ENCODE measurements around the gene TMEM223. TPM values are rescaled to one million over a fixed set of nuclear protein-coding genes. Genes with fewer than 3 reads are reported as not detected.
A peak's percentile ranks its signal among the peaks of the same experiment; 100 is the strongest.
"Not testable (repeated sequence)": the region's sequence is repeated elsewhere in the genome, so short reads cannot be mapped to it uniquely, and the experiment has no call there.

TMEM223 gene
- total RNA-seq, 2 experiments from 2014 or later: 6.2 to 8.7 TPM

- Mint-ChIP-seq H3K9me3 (no peaks in the 10 kb centered on the region), H3K27ac (no peak overlapping the region), H3K36me3 (ENCODE audit: low read depth) (peaks cover 22% of the 10 kb centered on the region), H3K4me3 (peak overlapping the region; percentile 63), H3K4me1 (ENCODE audit: low read depth) (peaks cover 37% of the 10 kb centered on the region), H3K27me3 (no peaks in the 10 kb centered on the region)
- ATAC-seq (ENCODE audit: poor library complexity): no peak
- H3K36me3 ChIP-seq (ENCODE audit: insufficient read depth, low read length): peaks cover 25% of the 10 kb centered on the region
- ChIA-PET POLR2A (interaction anchor here (2.2 to 5.6 kb wide), 11 partner anchors 9 to 153 kb away, joined by 8 to 228 read pairs (median 37); partner anchors contain the start of genes C11orf98, CSKMT, HNRNPUL2 and POLR2G), CTCF (interaction anchor here (0.5 kb wide), 1 partner anchor 129 kb away, joined by 3 read pairs; no protein-coding TSS in a partner anchor)
- H3K4me1 ChIP-seq (ENCODE audit: insufficient read depth, low read length): peaks cover 41% of the 10 kb centered on the region
- no peak overlapping the region for H3K27ac ChIP-seq (ENCODE audit: low read depth in 1 of 2, low read length in 2 of 2)
- no peak for DNase-seq
- H3K27me3 ChIP-seq (ENCODE audit: control insufficient read depth in 1 of 2, insufficient read depth in 2 of 2, low read length in 2 of 2): no peaks in the 10 kb centered on the region
- no peaks in the 10 kb centered on the region for H3K9me3 ChIP-seq (ENCODE audit: control insufficient read depth in 1 of 2, insufficient read depth in 1 of 2, low read length in 2 of 2)
- intact Hi-C loops (cut with DNase I, micrococcal nuclease): loop anchor here in 1 of 2 experiments (5.0 kb wide), 2 partner anchors 35 to 90 kb away; partner anchors contain the start of gene TMEM179B
- TF ChIP-seq CTCF (IDR thresholded peaks at IDR 0.05): no peak
- H3K4me3 ChIP-seq (ENCODE audit: low read length): no peak overlapping the region
Observed at GRCh38 chr11:62752177-62752785, 39.5 kb downstream of the TMEM223 start.

GRCh38 chr11:62749931-62750330 is 41.9 kb downstream of the TMEM223 start:
- not testable (repeated sequence) for H3K9me3 Mint-ChIP-seq; H3K27ac ChIP-seq (ENCODE audit: low read depth in 1 of 2, low read length in 2 of 2); H3K27me3 ChIP-seq (ENCODE audit: control insufficient read depth in 1 of 2, insufficient read depth in 2 of 2, low read length in 2 of 2); H3K4me3 Mint-ChIP-seq; H3K27me3 Mint-ChIP-seq; H3K27ac Mint-ChIP-seq; H3K9me3 ChIP-seq (ENCODE audit: control insufficient read depth in 1 of 2, insufficient read depth in 1 of 2, low read length in 2 of 2); ATAC-seq (ENCODE audit: poor library complexity); H3K4me3 ChIP-seq (ENCODE audit: low read length); DNase-seq
- peaks cover 22% of the 10 kb centered on the region for H3K36me3 Mint-ChIP-seq (ENCODE audit: low read depth)
- intact Hi-C loops (cut with DNase I, micrococcal nuclease): loop anchor here in 1 of 2 experiments (5.0 kb wide), 2 partner anchors 37 to 92 kb away; partner anchors contain the start of gene TMEM179B
- POLR2A ChIA-PET: interaction anchor here (1.0 to 5.6 kb wide), 5 partner anchors 12 to 82 kb away, joined by 3 to 32 read pairs (median 4); partner anchors contain the start of genes HNRNPUL2, POLR2G, STX5 and TTC9C
- H3K4me1 ChIP-seq (ENCODE audit: insufficient read depth, low read length): peaks cover 41% of the 10 kb centered on the region
- CTCF ChIA-PET: interaction anchor here (0.6 kb wide), 1 partner anchor 38 kb away, joined by 3 read pairs; no protein-coding TSS in a partner anchor
- H3K4me1 Mint-ChIP-seq (ENCODE audit: low read depth): peaks cover 37% of the 10 kb centered on the region
- peaks cover 25% of the 10 kb centered on the region for H3K36me3 ChIP-seq (ENCODE audit: insufficient read depth, low read length)

- Mint-ChIP-seq H3K4me3 (no peak overlapping the region), H3K36me3 (ENCODE audit: low read depth) (peaks cover 13% of the 10 kb centered on the region), H3K27me3 (no peaks in the 10 kb centered on the region), H3K4me1 (ENCODE audit: low read depth) (peaks cover 19% of the 10 kb centered on the region), H3K27ac (no peak overlapping the region), H3K9me3 (no peaks in the 10 kb centered on the region)
- intact Hi-C loops (cut with DNase I, micrococcal nuclease): no loop called here
- ATAC-seq (ENCODE audit: poor library complexity): no peak
- H3K9me3 ChIP-seq (ENCODE audit: control insufficient read depth in 1 of 2, insufficient read depth in 1 of 2, low read length in 2 of 2): no peaks in the 10 kb centered on the region
- no peak overlapping the region for H3K27ac ChIP-seq (ENCODE audit: low read depth in 1 of 2, low read length in 2 of 2)
- H3K4me3 ChIP-seq (ENCODE audit: low read length): no peak overlapping the region
- ChIA-PET CTCF (interaction anchor here (0.9 kb wide), 1 partner anchor 14 kb away, joined by 3 read pairs; no protein-coding TSS in a partner anchor), POLR2A (interaction anchor here (3.6 kb wide), 1 partner anchor 20 kb away, joined by 16 read pairs; the partner anchor contains the start of genes HNRNPUL2 and TTC9C)
- H3K36me3 ChIP-seq (ENCODE audit: insufficient read depth, low read length): peaks cover 20% of the 10 kb centered on the region
- no peak for TF ChIP-seq CTCF (IDR thresholded peaks at IDR 0.05)
- no peaks in the 10 kb centered on the region for H3K27me3 ChIP-seq (ENCODE audit: control insufficient read depth in 1 of 2, insufficient read depth in 2 of 2, low read length in 2 of 2)
- H3K4me1 ChIP-seq (ENCODE audit: insufficient read depth, low read length): peaks cover 23% of the 10 kb centered on the region
- no peak for DNase-seq
Observed at GRCh38 chr11:62747475-62748160, 44.2 kb downstream of the TMEM223 start.

Small RNAs within 50 kb of the gene (microRNA-seq; reads per million reads assigned to microRNA genes)
- gene MIR6514 (ENCODE audit: borderline microRNAs expressed, borderline replicate concordance) (1.8 reads per million), gene MIR6748 (ENCODE audit: borderline microRNAs expressed, borderline replicate concordance) (not detected)

Other genes starting within 250 kb of the TMEM223 start
- 100 to 1,000 TPM; 320 to 332 TPM for gene AHNAK, start 245.2 kb downstream of the TMEM223 start, total RNA-seq
- gene EEF1G, start 218.1 kb downstream of the TMEM223 start, total RNA-seq: 1,000 to 10,000 TPM; 2,181 to 2,269 TPM
- gene TUT1, start 200.5 kb downstream of the TMEM223 start, total RNA-seq: 10 to 100 TPM; 25.5 to 26.2 TPM
- gene MTA2, start 190.1 kb downstream of the TMEM223 start, total RNA-seq: 100 to 1,000 TPM; 167 to 172 TPM
- gene EML3, start 179.2 kb downstream of the TMEM223 start, total RNA-seq: 100 to 1,000 TPM; 142 to 144 TPM
- gene ROM1, start 178.7 kb downstream of the TMEM223 start, total RNA-seq: under 1 TPM; 0.42 to 0.71 TPM
- gene B3GAT3, start 170.0 kb downstream of the TMEM223 start, total RNA-seq: 10 to 100 TPM; 47.2 to 49.5 TPM
- 100 to 1,000 TPM; 181 to 182 TPM for gene GANAB, start 145.4 kb downstream of the TMEM223 start, total RNA-seq
- 10 to 100 TPM; 16.3 TPM for gene INTS5, start 138.7 kb downstream of the TMEM223 start, total RNA-seq
- 10 to 100 TPM; 14.3 to 18.5 TPM for gene C11orf98, start 126.8 kb downstream of the TMEM223 start, total RNA-seq
- 10 to 100 TPM; 17.8 to 18.8 TPM for gene CSKMT, start 126.7 kb downstream of the TMEM223 start, total RNA-seq
- gene UQCC3, start 120.3 kb downstream of the TMEM223 start, total RNA-seq: 1 to 10 TPM; 1.5 to 2.3 TPM
- gene LBHD1, start 119.7 kb downstream of the TMEM223 start, total RNA-seq: 10 to 100 TPM; 10.4 to 10.5 TPM
- 100 to 1,000 TPM; 196 to 222 TPM for gene UBXN1, start 112.9 kb downstream of the TMEM223 start, total RNA-seq
- gene LRRN4CL, start 102.5 kb downstream of the TMEM223 start, total RNA-seq: not detected
- gene BSCL2, start 84.6 kb downstream of the TMEM223 start, total RNA-seq: 10 to 100 TPM; 17.1 to 20.0 TPM
- gene GNG3, start 84.3 kb downstream of the TMEM223 start, total RNA-seq: not detected
- gene HNRNPUL2, start 64.5 kb downstream of the TMEM223 start, total RNA-seq: 10 to 100 TPM; 35.2 to 37.6 TPM
- gene TTC9C, start 63.5 kb downstream of the TMEM223 start, total RNA-seq: 1 to 10 TPM; 5.2 to 7.0 TPM
- 1 to 10 TPM; 2.3 to 3.5 TPM for gene ZBTB3, start 37.8 kb downstream of the TMEM223 start, total RNA-seq
- 10 to 100 TPM; 45.3 to 47.9 TPM for gene POLR2G, start 30.4 kb downstream of the TMEM223 start, total RNA-seq
- 10 to 100 TPM; 11.5 to 11.8 TPM for gene TAF6L, start 20.6 kb downstream of the TMEM223 start, total RNA-seq
- 10 to 100 TPM; 34.7 to 37.4 TPM for gene TMEM179B, start 4.6 kb downstream of the TMEM223 start, total RNA-seq
- 100 to 1,000 TPM; 343 to 358 TPM for gene NXF1, start 13.4 kb upstream of the TMEM223 start, total RNA-seq
- 100 to 1,000 TPM in 1 of 2 experiments, 10 to 100 TPM in 1; 93.1 to 104 TPM for gene STX5, start 40.0 kb upstream of the TMEM223 start, total RNA-seq
- gene TEX54, start 40.8 kb upstream of the TMEM223 start, total RNA-seq: under 1 TPM in 1 of 2 experiments, not detected in 1; 0.59 TPM
- 100 to 1,000 TPM; 289 to 297 TPM for gene WDR74, start 47.6 kb upstream of the TMEM223 start, total RNA-seq
- 100 to 1,000 TPM; 231 to 234 TPM for gene SLC3A2, start 88.9 kb upstream of the TMEM223 start, total RNA-seq
- gene CHRM1, start 129.4 kb upstream of the TMEM223 start, total RNA-seq: not detected
- not detected for gene SLC22A6, start 193.0 kb upstream of the TMEM223 start, total RNA-seq
- gene SLC22A8, start 223.8 kb upstream of the TMEM223 start, total RNA-seq: not detected